GM23338 (cell line): ENCODE measurements around the gene LRBA. TPM values are rescaled to one million over a fixed set of nuclear protein-coding genes. Genes with fewer than 3 reads are reported as not detected.

Experiments
- ATAC-seq: fragments of 200-7000 bp; cut with Tn5 transposase; 3 replicates; pipeline ENCODE4 v1.9.1; 2020
- DNase-seq: peaks from one replicate; pipeline ENCODE4 v3.0.0-alpha.2; 2015; ENCODE audit warnings: low spot score
- H2AFZ ChIP-seq: fragments of 200-600 bp; sonication (generic); 2 replicates; pipeline ENCODE4 v1.8.0; 2016; ENCODE audit warnings: antibody characterized with exemption, mild to moderate bottlenecking, moderate library complexity
- H3F3A ChIP-seq: fragments of 200-600 bp; sonication (generic); replicated peaks from 2 replicates; pipeline ENCODE4 v1.8.0; 2017; ENCODE audit warnings: antibody characterized with exemption, mixed run types, low read depth
- H3K27ac ChIP-seq: fragments of 200-600 bp; sonication (generic); 2 replicates; pipeline ENCODE4 v1.6.1; 2016; ENCODE audit warnings: low read depth
- H3K27me3 ChIP-seq: fragments of 200-600 bp; sonication (generic); 2 replicates; pipeline ENCODE4 v1.8.0; 2016; ENCODE audit warnings: mild to moderate bottlenecking, mixed run types, moderate library complexity; ENCODE audit not compliant: insufficient read depth
- H3K36me3 ChIP-seq: fragments of 200-600 bp; sonication (generic); 2 replicates; pipeline ENCODE4 v1.8.0; 2016; ENCODE audit warnings: mild to moderate bottlenecking; ENCODE audit not compliant: insufficient read depth
- H3K4me1 ChIP-seq: fragments of 200-600 bp; sonication (generic); 2 replicates; pipeline ENCODE4 v1.8.0; 2016; ENCODE audit warnings: mild to moderate bottlenecking, moderate library complexity; ENCODE audit not compliant: insufficient read depth
- H3K4me2 ChIP-seq: fragments of 200-600 bp; sonication (generic); 2 replicates; pipeline ENCODE4 v1.7.1; 2017; ENCODE audit warnings: mixed run types
- H3K4me3 ChIP-seq: fragments of 200-600 bp; sonication (generic); 2 replicates; pipeline ENCODE4 v1.6.1; 2016; ENCODE audit warnings: mixed run types
- H3K79me2 ChIP-seq: fragments of 200-600 bp; sonication (generic); replicated peaks from 2 replicates; pipeline ENCODE4 v1.8.0; 2017; ENCODE audit warnings: mild to moderate bottlenecking; ENCODE audit not compliant: insufficient read depth
- H3K9me2 ChIP-seq: fragments of 200-600 bp; sonication (generic); 2 replicates; pipeline ENCODE4 v1.8.0; 2017; ENCODE audit not compliant: insufficient read depth
- H4K20me1 ChIP-seq: fragments of 200-600 bp; sonication (generic); replicated peaks from 2 replicates; pipeline ENCODE4 v1.8.0; 2017; ENCODE audit warnings: mild to moderate bottlenecking; ENCODE audit not compliant: insufficient read depth
- H3K27ac Mint-ChIP-seq: 2 replicates; pipeline ENCODE4 v1.8.0; 2020; ENCODE audit warnings: inconsistent platforms, mild to moderate bottlenecking, moderate library complexity, mixed read lengths
- H3K27me3 Mint-ChIP-seq: 3 replicates; pipeline ENCODE4 v1.8.0; 2022; ENCODE audit warnings: low read depth, mild to moderate bottlenecking, moderate library complexity, mixed read lengths, inconsistent platforms; ENCODE audit not compliant: insufficient read depth, poor library complexity
- H3K36me3 Mint-ChIP-seq: 3 replicates; pipeline ENCODE4 v1.8.0; 2021; ENCODE audit warnings: low read depth, mild to moderate bottlenecking, inconsistent platforms, moderate library complexity, mixed read lengths
- H3K4me1 Mint-ChIP-seq: 3 replicates; pipeline ENCODE4 v1.8.0; 2020; ENCODE audit warnings: mild to moderate bottlenecking, inconsistent platforms, mixed read lengths
- H3K4me3 Mint-ChIP-seq: 3 replicates; pipeline ENCODE4 v1.8.0; 2021; ENCODE audit warnings: moderate library complexity, mild to moderate bottlenecking, inconsistent platforms, mixed read lengths
- H3K9me3 Mint-ChIP-seq: 3 replicates; pipeline ENCODE4 v1.8.0; 2020; ENCODE audit warnings: moderate library complexity, mild to moderate bottlenecking, inconsistent platforms, mixed read lengths
- EZH2 ChIP-seq: fragments of 200-600 bp; sonication (generic); IDR thresholded peaks from one replicate; pipeline ENCODE4 v1.8.0; 2017; ENCODE audit warnings: antibody characterized with exemption, mild to moderate bottlenecking, low read depth; ENCODE audit not compliant: unreplicated experiment
- JUNB ChIP-seq: IDR thresholded peaks from one replicate; pipeline ENCODE4 v1.6.1; 2016; ENCODE audit warnings: antibody characterized with exemption; ENCODE audit not compliant: unreplicated experiment
- ZNF114 ChIP-seq: fragments of 250-450 bp; sonication (Bioruptor Pico); IDR thresholded peaks from 2 replicates; pipeline ENCODE4 v1.5.0; 2020; ENCODE audit warnings: mild to moderate bottlenecking, moderate library complexity
- ZNF462 ChIP-seq: fragments of 250-450 bp; sonication (Bioruptor Pico); IDR thresholded peaks from 2 replicates; pipeline ENCODE4 v1.5.0; 2020; ENCODE audit warnings: mild to moderate bottlenecking, moderate library complexity
- polyA plus RNA-seq: library from polyadenylated mRNA; unstranded; fragments of >200 nt; fragmentation: Nextera tagmentation; extraction: Ambion mirVana; gene quantifications from 2 replicates; pipeline ENCODE4 v1.2.1, GENCODE V29; 2016
- total RNA-seq: library from RNA; depleted of rRNA; stranded (reverse); fragments of >200 nt; shearing (Covaris generic); gene quantifications from 2 replicates; pipeline ENCODE4 v1.2.3, GENCODE V29; 2014
- TF ChIP-seq, protein P1 (sequence below), 2 experiments: fragments of 200-600 bp in 1 of 2; sonication (generic) in 1 of 2; conservative IDR thresholded peaks; 2 replicates each; pipeline versions ENCODE4 v1.5.1 to v1.6.1; 2016 to 2017; ENCODE audit warnings: antibody characterized with exemption in 2 of 2, low read depth in 2 of 2, mild to moderate bottlenecking in 2 of 2, moderate library complexity in 1 of 2

LRBA gene
- total and polyA plus RNA-seq, 2 experiments from 2014 or later, result 23.3 to 126 TPM

DNA sequence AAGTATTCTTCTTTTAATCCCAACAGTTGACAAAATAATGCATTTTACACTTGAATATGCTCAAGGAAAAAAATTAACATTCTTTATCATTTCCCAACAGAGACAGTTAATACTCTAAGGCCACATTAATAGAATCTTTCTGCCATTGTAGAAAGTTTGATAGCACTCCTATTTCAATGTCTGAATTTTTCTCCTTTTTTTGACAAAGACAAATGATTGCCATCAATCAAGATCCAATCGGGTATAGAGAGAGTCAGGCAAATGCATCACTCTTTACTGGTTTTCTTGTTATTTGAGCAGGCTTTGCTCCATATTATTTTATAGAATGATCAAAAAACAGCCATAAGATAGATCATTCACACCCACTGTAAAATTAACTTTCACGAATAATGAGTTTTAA, 387.0 kb downstream of the LRBA start:
- DNase-seq, result no peak
- H3K36me3 ChIP-seq, result no peaks in the 10 kb centered on the region
- no peaks in the 10 kb centered on the region for H3F3A ChIP-seq
- H3K27ac ChIP-seq, result no peak overlapping the region
- no peak for TF ChIP-seq ZNF462 (CRISPR knock-in tag)
- no peak for TF ChIP-seq JUNB
- TF ChIP-seq EZH2, result no peak
- TF ChIP-seq ZNF114 (CRISPR knock-in tag), result no peak
- TF ChIP-seq, protein P1, sequence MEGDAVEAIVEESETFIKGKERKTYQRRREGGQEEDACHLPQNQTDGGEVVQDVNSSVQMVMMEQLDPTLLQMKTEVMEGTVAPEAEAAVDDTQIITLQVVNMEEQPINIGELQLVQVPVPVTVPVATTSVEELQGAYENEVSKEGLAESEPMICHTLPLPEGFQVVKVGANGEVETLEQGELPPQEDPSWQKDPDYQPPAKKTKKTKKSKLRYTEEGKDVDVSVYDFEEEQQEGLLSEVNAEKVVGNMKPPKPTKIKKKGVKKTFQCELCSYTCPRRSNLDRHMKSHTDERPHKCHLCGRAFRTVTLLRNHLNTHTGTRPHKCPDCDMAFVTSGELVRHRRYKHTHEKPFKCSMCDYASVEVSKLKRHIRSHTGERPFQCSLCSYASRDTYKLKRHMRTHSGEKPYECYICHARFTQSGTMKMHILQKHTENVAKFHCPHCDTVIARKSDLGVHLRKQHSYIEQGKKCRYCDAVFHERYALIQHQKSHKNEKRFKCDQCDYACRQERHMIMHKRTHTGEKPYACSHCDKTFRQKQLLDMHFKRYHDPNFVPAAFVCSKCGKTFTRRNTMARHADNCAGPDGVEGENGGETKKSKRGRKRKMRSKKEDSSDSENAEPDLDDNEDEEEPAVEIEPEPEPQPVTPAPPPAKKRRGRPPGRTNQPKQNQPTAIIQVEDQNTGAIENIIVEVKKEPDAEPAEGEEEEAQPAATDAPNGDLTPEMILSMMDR (conservative IDR thresholded peaks at IDR 0.05; ENCODE audit: low read depth in 2 of 2), result no peak
- no peaks in the 10 kb centered on the region for H3K79me2 ChIP-seq
- Mint-ChIP-seq H3K9me3 (no peaks in the 10 kb centered on the region), H3K4me1 (peaks cover 18% of the 10 kb centered on the region), H3K4me3 (no peak overlapping the region), H3K27ac (no peak overlapping the region), H3K27me3 (no peaks in the 10 kb centered on the region), H3K36me3 (no peaks in the 10 kb centered on the region)
- H3K4me3 ChIP-seq, result no peak overlapping the region
- no peaks in the 10 kb centered on the region for H4K20me1 ChIP-seq
- no peak overlapping the region for H3K4me2 ChIP-seq
- peaks cover 24% of the 10 kb centered on the region for H3K4me1 ChIP-seq
- ATAC-seq, result no peak
- no peak overlapping the region for H2AFZ ChIP-seq
- H3K27me3 ChIP-seq, result no peaks in the 10 kb centered on the region
- no peaks in the 10 kb centered on the region; the same call in 1 of the 2 replicates for H3K9me2 ChIP-seq
